SKM-1 (cell line): Measurements from ENCODE around the gene GSC.
"Not testable (repeated sequence)": the region's sequence is repeated elsewhere in the genome, so short reads cannot be mapped to it uniquely, and the experiment has no call there.

Source experiments
- DNase-seq: peaks from one replicate; lab custom pipeline; 2025; ENCODE audit not compliant: unreplicated experiment; lab: John Stamatoyannopoulos, UW

The GSC gene

GRCh38 chr14:94747739-94748138, 22.2 kb downstream of the GSC start:
- no peak for DNase-seq

- not testable (repeated sequence) for DNase-seq
Observed at GRCh38 chr14:94747153-94747552, 22.8 kb downstream of the GSC start.

- DNase-seq = no peak
Observed at GRCh38 chr14:94746131-94746530, 23.8 kb downstream of the GSC start.

- no peak for DNase-seq
Observed at GRCh38 chr14:94738751-94739150, 31.2 kb downstream of the GSC start.

GRCh38 chr14:94738097-94738496, 31.8 kb downstream of the GSC start:
- DNase-seq = no peak

- DNase-seq = no peak
Observed at GRCh38 chr14:94728950-94729349, 41.0 kb downstream of the GSC start.

- DNase-seq = not testable (repeated sequence)
Observed at GRCh38 chr14:94728440-94728839, 41.5 kb downstream of the GSC start.

- not testable (repeated sequence) for DNase-seq
Observed at GRCh38 chr14:94726649-94727048, 43.3 kb downstream of the GSC start.

GRCh38 chr14:94724993-94725392, 44.9 kb downstream of the GSC start:
- DNase-seq = no peak

- no peak for DNase-seq
Observed at GRCh38 chr14:94722397-94722796, 47.5 kb downstream of the GSC start.
